NK-92 treated with Interleukin-12 subunit alpha and Interleukin-12 subunit beta, amount 100 ng/mL, for 24 hours (cell line): Measurements from ENCODE around the gene IQCM.
"Not testable (repeated sequence)": the region's sequence is repeated elsewhere in the genome, so short reads cannot be mapped to it uniquely, and the experiment has no call there.

Experiments
- DNase-seq: peaks from one replicate; lab custom pipeline; 2025; lab: John Stamatoyannopoulos, UW

IQCM gene

GRCh38 chr4:149466446-149466845 lies 349.2 kb downstream of the IQCM start:
- DNase-seq, result no peak

- no peak for DNase-seq
Observed at GRCh38 chr4:149465955-149466354, 349.7 kb downstream of the IQCM start.

GRCh38 chr4:149443537-149443936 lies 372.1 kb downstream of the IQCM start:
- DNase-seq, result no peak

GRCh38 chr4:149441338-149441737 lies 374.3 kb downstream of the IQCM start:
- no peak for DNase-seq

GRCh38 chr4:149426461-149426860 lies 389.2 kb downstream of the IQCM start:
- no peak for DNase-seq

- DNase-seq, result no peak
Observed at GRCh38 chr4:149409555-149409962, 406.1 kb downstream of the IQCM start.

- DNase-seq, result no peak
Observed at GRCh38 chr4:149409146-149409545, 406.5 kb downstream of the IQCM start.

GRCh38 chr4:149404143-149404542 lies 411.5 kb downstream of the IQCM start:
- no peak for DNase-seq

GRCh38 chr4:149403081-149403480 lies 412.6 kb downstream of the IQCM start:
- no peak for DNase-seq

GRCh38 chr4:149398993-149399392 lies 416.6 kb downstream of the IQCM start:
- no peak for DNase-seq

- peak; percentile 2 for DNase-seq
Observed at GRCh38 chr4:149370785-149371420, 444.7 kb downstream of the IQCM start.

- DNase-seq, result no peak
Observed at GRCh38 chr4:149370002-149370401, 445.6 kb downstream of the IQCM start.

- no peak for DNase-seq
Observed at GRCh38 chr4:149353241-149353640, 462.4 kb downstream of the IQCM start.

- no peak for DNase-seq
Observed at GRCh38 chr4:149349541-149349940, 466.1 kb downstream of the IQCM start.

GRCh38 chr4:149347139-149347538 lies 468.5 kb downstream of the IQCM start:
- DNase-seq, result no peak

- no peak for DNase-seq
Observed at GRCh38 chr4:149345424-149345823, 470.2 kb downstream of the IQCM start.

- no peak for DNase-seq
Observed at GRCh38 chr4:149344436-149344835, 471.2 kb downstream of the IQCM start.

- DNase-seq, result no peak
Observed at GRCh38 chr4:149343614-149344013, 472.0 kb downstream of the IQCM start.

- DNase-seq, result not testable (repeated sequence)
Observed at GRCh38 chr4:149341117-149341516, 474.5 kb downstream of the IQCM start.

GRCh38 chr4:149328161-149328560 lies 487.5 kb downstream of the IQCM start:
- no peak for DNase-seq

GRCh38 chr4:149322203-149322602 lies 493.4 kb downstream of the IQCM start:
- no peak for DNase-seq

- DNase-seq, result no peak
Observed at GRCh38 chr4:149321438-149321837, 494.2 kb downstream of the IQCM start.

GRCh38 chr4:149311076-149311475 lies 504.6 kb downstream of the IQCM start:
- DNase-seq, result no peak

GRCh38 chr4:149306537-149306936 lies 509.1 kb downstream of the IQCM start:
- no peak for DNase-seq
